Pancreas (tissue), 10 donors: ENCODE measurements around the gene HOXC4. TPM values are rescaled to one million over a fixed set of nuclear protein-coding genes. Genes with fewer than 3 reads are reported as not detected.
"Not testable (repeated sequence)": the region's sequence is repeated elsewhere in the genome, so short reads cannot be mapped to it uniquely, and the experiment has no call there.

ENCODE experiments used
- ATAC-seq, 4 donors: fragments of 200-7000 bp; cut with Tn5 transposase; one replicate each; pipeline versions ENCODE4 v1.8.0 to v1.9.1; 2020; ENCODE audit warnings: mild to moderate bottlenecking in 4 of 4, moderate library complexity in 4 of 4
- DNase-seq, 6 donors: peaks; one replicate each; pipeline ENCODE4 v3.0.0-alpha.2; 2020
- FAIRE-seq: peaks from 2 replicates; lab custom pipeline; 2012; peaks lifted over from hg19 to GRCh38; lab: Jason Lieb, UNC
- H3K27ac ChIP-seq, 4 donors: fragments of 200-600 bp; sonication (generic); 1 replicate in 3 of 4; 2 replicates in 1 of 4; pipeline versions ENCODE4 v1.5.0 to v1.8.0; 2020
- H3K27me3 ChIP-seq, 4 donors: fragments of 200-600 bp; one replicate each; pipeline ENCODE4 v1.8.0; 2021
- H3K36me3 ChIP-seq, 3 donors: fragments of 200-600 bp; sonication (generic) in 1 of 3; one replicate each; pipeline versions ENCODE4 v1.5.0 to v1.8.0; 2020 to 2021
- H3K4me1 ChIP-seq, 3 donors: fragments of 200-600 bp; one replicate each; pipeline ENCODE4 v1.8.0; 2021
- H3K4me3 ChIP-seq, 4 donors: fragments of 200-600 bp; sonication (generic) in 2 of 4; one replicate each; pipeline versions ENCODE4 v1.5.0 to v1.8.0; 2020 to 2021
- H3K9me3 ChIP-seq, 4 donors: fragments of 200-600 bp; one replicate each; pipeline ENCODE4 v1.8.0; 2021
- CTCF ChIP-seq, 4 donors: fragments of 200-600 bp; sonication (generic) in 3 of 4; IDR thresholded peaks; one replicate each; pipeline versions ENCODE4 v1.5.0 to v1.8.0; 2021; ENCODE audit warnings: antibody characterized with exemption in 4 of 4
- WGBS, 2 donors: extraction: QIAGEN DNeasy Blood & Tissue Kit; methylation state at CpG; one replicate each; pipeline ENCODE4 v1.1.7; 2013; 5-methylcytosine and 5-hydroxymethylcytosine counted together
- intact Hi-C, 3 donors: fragments of 100-400 bp; cut with DNase I; formaldehyde crosslinking; loops; one replicate each; pipeline versions ENCODE4 v1.11.1 to v1.14.2; 2022
- polyA plus RNA-seq, 2 donors: library from polyadenylated mRNA; stranded (reverse); fragments of 200-250 nt; gene quantifications; one replicate each; pipeline ENCODE4 v1.2.3, GENCODE V29; 2013
- total RNA-seq, 6 donors: library from RNA; stranded (reverse); fragmentation: NEBNext Ultra II Directional in 4 of 6; extraction: Animal tissue kit (Norgen Biotek cat#: 25700) in 4 of 6; gene quantifications; one replicate each; pipeline versions ENCODE4 v1.2.1 to v1.2.4, GENCODE V29; 2021 to 2023
- donor health status: healthy with polysubstance abuse.
- donor health status: DM: no; HTN: no; CAD: no; lungs with moderate emphysema.
- donor health status: DM: no; HTN: no; CAD: no.
- donor health status: control.
- donor health status: control.
- donor health status: Bipolar disorder and iron deficiency.
- donor health status: DM: yes; HTN: yes; CAD: no.
- donor health status: DM: no; HTN: no; CAD: no.
- donor health status: DM: no; HTN: no; CAD: no.
- donor health status: DM: yes; HTN: yes; CAD: no.

The HOXC4 gene
- total and polyA plus RNA-seq, 8 donors = 0.15 to 0.62 (median 0.25) TPM; not detected in 4

GRCh38 chr12:54074308-54074707 is 20.7 kb downstream of the HOXC4 start:
- no peaks in the 10 kb centered on the region for H3K36me3 ChIP-seq
- FAIRE-seq = no peak
- no peaks in the 10 kb centered on the region for H3K4me1 ChIP-seq
- DNase-seq = no peak
- no peaks in the 10 kb centered on the region for H3K27me3 ChIP-seq
- no peak overlapping the region for H3K27ac ChIP-seq
- 77 to 84% methylated on average over 6 of the region's 6 CpGs for WGBS, 2 donors
- TF ChIP-seq CTCF (IDR thresholded peaks at IDR 0.05) = no peak
- no peaks in the 10 kb centered on the region for H3K9me3 ChIP-seq
- no peak for ATAC-seq
- intact Hi-C loops = no loop called here
- H3K4me3 ChIP-seq = no peak overlapping the region

- no peaks in the 10 kb centered on the region for H3K27me3 ChIP-seq
- DNase-seq = no peak
- WGBS, 2 donors = 50 to 59% methylated on average over 6 of the region's 6 CpGs
- no peaks in the 10 kb centered on the region for H3K36me3 ChIP-seq
- no peak for TF ChIP-seq CTCF (IDR thresholded peaks at IDR 0.05)
- H3K9me3 ChIP-seq = no peaks in the 10 kb centered on the region
- H3K4me3 ChIP-seq = no peak overlapping the region
- H3K4me1 ChIP-seq = no peaks in the 10 kb centered on the region
- no peak overlapping the region for H3K27ac ChIP-seq
- intact Hi-C loops = no loop called here
- no peak for ATAC-seq
- FAIRE-seq = no peak
These were observed 21.8 kb downstream of the HOXC4 start for GRCh38 chr12:54075409-54075808.

- intact Hi-C loops = no loop called here
- no peak overlapping the region for H3K27ac ChIP-seq
- H3K4me1 ChIP-seq = no peaks in the 10 kb centered on the region
- H3K4me3 ChIP-seq = no peak overlapping the region
- ATAC-seq (no peak), DNase-seq (no peak), FAIRE-seq (no peak)
- H3K27me3 ChIP-seq = no peaks in the 10 kb centered on the region
- TF ChIP-seq CTCF (IDR thresholded peaks at IDR 0.05) = no peak
- H3K36me3 ChIP-seq = no peaks in the 10 kb centered on the region
- no peaks in the 10 kb centered on the region for H3K9me3 ChIP-seq
These were observed 22.3 kb downstream of the HOXC4 start for GRCh38 chr12:54075974-54076373.

- intact Hi-C loops, H3K27ac ChIP-seq, H3K4me1 ChIP-seq, H3K27me3 ChIP-seq, H3K9me3 ChIP-seq, FAIRE-seq, H3K36me3 ChIP-seq, H3K4me3 ChIP-seq, ATAC-seq, DNase-seq: not testable (repeated sequence)
- WGBS, 2 donors = 77 to 87% methylated on average over 10 of the region's 10 CpGs
These were observed 24.2 kb downstream of the HOXC4 start for GRCh38 chr12:54077843-54078242.

- FAIRE-seq, DNase-seq, intact Hi-C loops, H3K27ac ChIP-seq, H3K27me3 ChIP-seq, ATAC-seq, H3K9me3 ChIP-seq, H3K4me1 ChIP-seq, H3K36me3 ChIP-seq, H3K4me3 ChIP-seq: not testable (repeated sequence)
- WGBS, 2 donors = 65 to 71% methylated on average over 9 of the region's 9 CpGs
These were observed 25.5 kb downstream of the HOXC4 start for GRCh38 chr12:54079115-54079514.

- H3K4me1 ChIP-seq, DNase-seq, H3K9me3 ChIP-seq, FAIRE-seq, H3K4me3 ChIP-seq, intact Hi-C loops, H3K36me3 ChIP-seq, H3K27me3 ChIP-seq, ATAC-seq, H3K27ac ChIP-seq: not testable (repeated sequence)
- WGBS, 2 donors = 84 to 85% methylated on average over 18 to 19 of the region's 19 CpGs
These were observed 26.6 kb downstream of the HOXC4 start for GRCh38 chr12:54080008-54080924.

GRCh38 chr12:54081053-54081514 is 27.4 kb downstream of the HOXC4 start:
- intact Hi-C loops, FAIRE-seq: not testable (repeated sequence)

GRCh38 chr12:54081581-54082396 is 28.2 kb downstream of the HOXC4 start:
- H3K4me3 ChIP-seq, H3K36me3 ChIP-seq, H3K9me3 ChIP-seq, intact Hi-C loops, H3K27ac ChIP-seq, H3K4me1 ChIP-seq, FAIRE-seq, ATAC-seq, DNase-seq, H3K27me3 ChIP-seq: not testable (repeated sequence)
- WGBS, 2 donors = 69 to 81% methylated on average over 32 to 35 of the region's 35 CpGs

More at GRCh38 chr12:54081053-54081514, 27.4 kb downstream of the HOXC4 start:
- not testable (repeated sequence) for DNase-seq, H3K4me1 ChIP-seq, ATAC-seq, H3K4me3 ChIP-seq, H3K36me3 ChIP-seq, H3K27ac ChIP-seq, H3K27me3 ChIP-seq, H3K9me3 ChIP-seq
- 78 to 82% methylated on average over 14 to 16 of the region's 16 CpGs for WGBS, 2 donors
